Adipocyte (in vitro differentiated cells): ENCODE measurements around the gene TSPEAR.
"Not testable (repeated sequence)": the region's sequence is repeated elsewhere in the genome, so short reads cannot be mapped to it uniquely, and the experiment has no call there.

Source experiments
- DNase-seq: peaks from one replicate; pipeline ENCODE4 v3.0.0-alpha.2; 2015; ENCODE audit warnings: low read depth
- H3K27me3 ChIP-seq: replicated peaks from 2 replicates; pipeline ENCODE4 v1.7.0; 2013; ENCODE audit warnings: mild to moderate bottlenecking, low read length, moderate library complexity; ENCODE audit not compliant: control insufficient read depth, insufficient read depth
- H3K36me3 ChIP-seq: 2 replicates; pipeline ENCODE4 v1.7.0; 2013; ENCODE audit warnings: low read length, mild to moderate bottlenecking, moderate library complexity; ENCODE audit not compliant: control insufficient read depth, insufficient read depth, severe bottlenecking
- H3K4me1 ChIP-seq: 2 replicates; pipeline ENCODE4 v1.7.0; 2013; ENCODE audit warnings: mild to moderate bottlenecking, low read length, moderate library complexity; ENCODE audit not compliant: control insufficient read depth, insufficient read depth
- H3K4me3 ChIP-seq: 2 replicates; pipeline ENCODE4 v1.7.0; 2013; ENCODE audit warnings: mild to moderate bottlenecking, low read length, moderate library complexity
- H3K9ac ChIP-seq: 2 replicates; pipeline ENCODE4 v1.7.0; 2013; ENCODE audit warnings: mild to moderate bottlenecking, low read length, moderate library complexity
- H3K9me3 ChIP-seq: 2 replicates; pipeline ENCODE4 v1.7.0; 2013; ENCODE audit warnings: mild to moderate bottlenecking, low read length, moderate library complexity; ENCODE audit not compliant: control insufficient read depth

TSPEAR gene

DNA sequence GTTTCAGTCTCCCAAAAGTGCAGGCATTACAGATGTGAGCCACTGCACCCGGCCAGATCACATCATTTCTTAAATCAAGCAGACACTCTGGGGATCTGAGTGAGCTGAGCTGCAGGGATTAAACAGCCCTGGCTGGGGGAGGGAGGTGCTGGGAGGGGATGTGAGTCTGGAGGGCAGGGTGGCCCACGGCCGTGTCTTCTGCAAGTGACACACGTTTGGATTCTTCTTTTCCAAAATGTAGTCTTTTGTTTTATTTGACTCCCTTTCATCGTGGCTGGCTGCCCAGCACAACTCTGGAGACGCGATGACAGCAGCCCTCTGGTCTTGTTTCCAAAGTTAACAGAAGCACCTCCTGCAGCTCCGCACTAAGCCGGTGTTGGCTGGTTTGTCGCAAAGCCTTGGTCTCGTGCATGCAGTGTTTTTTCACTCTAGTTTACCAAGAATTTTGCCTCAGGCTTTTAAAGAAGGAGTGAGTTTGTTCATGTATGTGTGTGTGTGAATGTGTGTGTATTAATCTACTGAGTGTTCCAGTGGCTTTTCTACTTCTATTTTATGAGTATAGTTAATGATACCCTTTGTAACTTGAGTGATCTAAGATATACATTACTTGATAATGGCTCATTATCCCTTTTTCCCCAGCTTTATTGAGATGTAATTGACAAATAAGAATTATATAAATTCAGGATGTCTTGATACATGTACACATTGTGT, 128.1 kb downstream of the TSPEAR start:
- Histone ChIP-seq H3K9ac (no peak overlapping the region), H3K27me3 (no peaks in the 10 kb centered on the region), H3K36me3 (no peaks in the 10 kb centered on the region), H3K4me1 (no peaks in the 10 kb centered on the region), H3K4me3 (no peak overlapping the region), H3K9me3 (peaks cover 25% of the 10 kb centered on the region)
- DNase-seq = no peak

DNA sequence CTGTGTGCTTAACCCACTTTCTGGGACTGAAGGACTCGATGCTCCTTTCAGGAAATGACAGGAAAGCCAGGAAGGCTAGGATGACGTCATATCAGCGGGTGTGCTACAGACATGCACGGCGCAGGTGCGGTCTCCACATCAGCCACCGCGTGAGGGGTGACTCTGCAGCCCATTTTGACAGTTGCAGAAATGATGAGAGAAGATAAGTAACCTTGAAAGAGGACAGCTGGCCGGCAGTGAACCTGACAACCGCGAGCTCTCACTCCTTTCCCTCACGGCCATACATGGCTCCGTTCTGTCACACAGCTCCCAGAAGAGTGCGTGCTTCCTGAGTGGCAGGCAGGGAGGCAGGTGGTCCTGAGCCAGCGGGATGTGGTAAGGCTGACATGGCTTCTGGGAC, 129.3 kb downstream of the TSPEAR start:
- Histone ChIP-seq H3K4me3 (no peak overlapping the region), H3K9me3 (peaks cover 30% of the 10 kb centered on the region), H3K4me1 (no peaks in the 10 kb centered on the region), H3K9ac (no peak overlapping the region), H3K36me3 (no peaks in the 10 kb centered on the region), H3K27me3 (no peaks in the 10 kb centered on the region)
- no peak for DNase-seq

DNA sequence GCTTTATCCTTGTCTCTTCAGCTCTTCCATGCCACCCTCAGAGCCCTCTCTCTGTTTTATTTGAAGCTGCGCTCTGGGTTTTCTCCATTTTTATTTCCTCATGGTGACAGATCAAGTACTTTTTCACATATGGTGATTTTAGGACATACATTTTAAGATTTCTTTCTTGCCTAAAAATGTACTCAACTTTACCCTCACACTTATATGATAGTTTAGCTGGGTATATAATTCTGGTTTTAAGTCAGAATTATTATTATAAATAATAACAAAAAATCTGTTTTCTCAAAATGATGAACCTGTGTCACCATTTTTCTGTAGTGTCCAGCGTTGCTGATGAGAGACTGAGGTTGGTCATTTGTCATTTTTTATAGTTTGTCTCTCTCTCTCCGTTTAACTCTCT, 130.2 kb downstream of the TSPEAR start:
- H3K9me3 ChIP-seq = peaks cover 38% of the 10 kb centered on the region
- no peak overlapping the region for H3K4me3 ChIP-seq
- no peak overlapping the region for H3K9ac ChIP-seq
- no peaks in the 10 kb centered on the region for H3K36me3 ChIP-seq
- no peak for DNase-seq
- H3K4me1 ChIP-seq = no peaks in the 10 kb centered on the region
- H3K27me3 ChIP-seq = no peaks in the 10 kb centered on the region

DNA sequence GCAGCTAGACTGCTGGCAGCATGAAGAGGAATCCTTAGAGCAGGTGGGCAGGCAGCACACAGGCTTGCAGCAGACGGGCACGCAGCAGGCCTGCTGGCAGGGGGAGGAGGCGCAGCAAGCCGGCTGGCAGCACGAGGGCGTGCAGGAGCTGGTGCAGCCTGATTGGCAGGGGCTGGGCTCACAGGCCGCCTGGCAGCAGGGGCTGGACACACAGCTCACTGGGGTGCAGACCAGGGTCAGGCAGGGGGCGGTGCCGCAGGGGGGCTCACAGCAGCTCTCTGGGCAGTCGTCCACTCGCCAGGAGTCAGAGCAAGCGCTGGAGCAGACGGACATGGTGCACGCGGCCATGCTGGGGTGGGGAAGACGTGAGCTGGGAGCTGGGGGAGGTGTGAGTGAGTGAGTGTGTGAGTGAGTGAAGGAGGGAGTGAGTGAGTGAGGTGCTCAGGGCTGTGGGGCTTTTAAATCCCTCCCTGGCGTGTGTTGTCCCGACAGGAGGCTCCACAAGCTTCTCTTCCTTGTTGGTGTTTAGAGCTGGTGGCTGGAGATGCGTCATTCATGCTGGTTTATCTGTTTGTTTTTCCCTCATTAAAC, 131.0 kb downstream of the TSPEAR start, which contains the start of gene KRTAP10-5:
Gene KRTAP10-5 (minus strand): TSS at position 374 of the 591 bp plus-strand sequence. CDS start 26 bp downstream, at position 348.
- peaks cover 40% of the 10 kb centered on the region for H3K9me3 ChIP-seq
- not testable (repeated sequence) for H3K36me3 ChIP-seq, DNase-seq, H3K4me1 ChIP-seq, H3K9ac ChIP-seq, H3K4me3 ChIP-seq, H3K27me3 ChIP-seq

DNA sequence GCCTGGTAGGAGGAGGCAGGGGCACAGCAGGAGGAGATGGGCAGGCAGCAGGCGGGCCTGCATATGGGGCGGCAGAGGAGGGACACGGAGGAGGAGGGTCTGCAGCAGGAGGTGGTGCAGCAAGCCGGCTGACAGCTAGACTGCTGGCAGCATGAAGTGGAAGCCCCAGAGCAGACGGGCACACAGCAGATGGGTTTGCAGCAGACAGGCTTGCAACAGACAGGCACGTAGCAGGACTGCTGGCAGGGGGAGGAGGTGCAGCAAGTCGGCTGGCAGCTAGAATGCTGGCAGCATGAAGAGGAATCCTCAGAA, 131.6 kb downstream of the TSPEAR start:
- Histone ChIP-seq H3K36me3 (no peaks in the 10 kb centered on the region), H3K9ac (no peak overlapping the region), H3K9me3 (peaks cover 37% of the 10 kb centered on the region), H3K27me3 (no peaks in the 10 kb centered on the region), H3K4me1 (no peaks in the 10 kb centered on the region), H3K4me3 (no peak overlapping the region)
- DNase-seq = no peak

DNA sequence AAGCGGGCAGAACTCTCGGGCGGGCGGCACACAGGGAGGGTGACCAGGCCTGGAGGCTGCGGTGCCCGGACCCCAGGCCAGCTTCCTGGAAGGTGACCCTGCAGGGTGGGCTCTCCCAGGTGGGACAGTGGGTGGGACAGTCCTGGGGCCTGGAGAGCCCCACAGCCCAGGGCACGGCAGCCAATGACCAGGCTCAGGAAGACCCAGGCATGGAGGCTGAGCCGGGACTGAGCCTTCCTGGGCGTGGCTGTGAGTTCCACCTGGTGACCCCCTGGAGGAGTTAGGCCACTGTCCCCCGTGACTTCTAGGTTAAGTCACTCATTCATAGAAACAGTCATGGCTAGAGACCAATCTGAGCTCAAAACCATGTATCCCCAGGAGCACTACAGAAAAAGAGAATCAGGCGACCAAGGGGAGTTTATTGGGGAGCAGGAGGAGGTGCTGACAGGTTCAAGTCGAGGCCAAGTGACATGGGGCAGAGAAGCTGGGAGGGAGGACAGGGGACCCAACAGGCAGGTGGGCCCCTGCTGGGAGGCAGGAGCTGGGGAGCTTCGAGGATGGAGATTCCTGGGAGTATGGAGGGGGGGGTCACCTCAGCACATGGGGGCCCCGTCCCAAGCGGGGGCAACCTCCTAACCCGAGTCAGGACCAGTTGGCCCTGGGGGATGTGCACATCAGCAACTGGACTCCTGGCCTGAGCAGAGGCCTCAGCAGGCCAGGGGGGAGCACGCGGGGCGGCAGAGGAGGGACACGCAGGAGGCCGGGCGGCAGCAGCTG, 132.1 kb downstream of the TSPEAR start:
- H3K36me3 ChIP-seq = no peaks in the 10 kb centered on the region
- peaks cover 37% of the 10 kb centered on the region for H3K9me3 ChIP-seq
- no peak for DNase-seq
- H3K27me3 ChIP-seq = no peaks in the 10 kb centered on the region
- H3K4me1 ChIP-seq = no peaks in the 10 kb centered on the region
- no peak overlapping the region for H3K9ac ChIP-seq
- H3K4me3 ChIP-seq = no peak overlapping the region

DNA sequence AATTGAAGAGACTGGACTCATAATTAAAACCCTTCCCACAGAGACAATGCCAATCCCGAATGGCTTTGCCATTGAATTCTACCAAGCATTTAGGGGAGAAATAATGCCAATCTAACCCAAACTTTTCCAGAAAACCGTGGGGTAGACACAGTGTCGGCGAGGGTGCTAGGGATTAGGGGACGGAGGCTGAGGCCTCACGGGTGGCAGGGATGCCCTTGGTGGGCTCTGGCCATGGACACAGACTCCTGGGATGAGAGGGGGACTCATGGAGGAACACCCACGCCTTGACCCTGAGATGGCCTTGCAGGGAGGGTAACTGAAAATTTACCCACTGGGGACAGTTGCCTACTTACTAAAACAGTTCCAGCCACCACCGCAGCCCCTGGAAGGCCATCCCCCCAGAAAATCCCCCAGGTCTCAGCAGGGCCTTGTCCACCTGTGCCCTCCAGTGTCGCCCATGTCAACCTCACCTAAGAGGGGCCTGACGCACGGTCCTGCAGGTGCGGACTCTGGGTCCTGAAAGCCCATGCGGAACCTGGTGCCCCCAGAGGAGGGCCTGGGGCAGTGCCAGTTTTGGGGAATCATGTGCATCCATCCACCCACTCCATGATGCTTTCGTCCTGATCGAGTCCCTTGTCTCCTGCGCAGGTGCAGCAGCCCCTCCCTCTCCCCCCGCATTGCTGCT, 132.9 kb downstream of the TSPEAR start:
- no peaks in the 10 kb centered on the region for H3K27me3 ChIP-seq
- H3K36me3 ChIP-seq = no peaks in the 10 kb centered on the region
- H3K9me3 ChIP-seq = peaks cover 37% of the 10 kb centered on the region
- H3K4me1 ChIP-seq = no peaks in the 10 kb centered on the region
- no peak overlapping the region for H3K9ac ChIP-seq
- H3K4me3 ChIP-seq = no peak overlapping the region
- DNase-seq = no peak

DNA sequence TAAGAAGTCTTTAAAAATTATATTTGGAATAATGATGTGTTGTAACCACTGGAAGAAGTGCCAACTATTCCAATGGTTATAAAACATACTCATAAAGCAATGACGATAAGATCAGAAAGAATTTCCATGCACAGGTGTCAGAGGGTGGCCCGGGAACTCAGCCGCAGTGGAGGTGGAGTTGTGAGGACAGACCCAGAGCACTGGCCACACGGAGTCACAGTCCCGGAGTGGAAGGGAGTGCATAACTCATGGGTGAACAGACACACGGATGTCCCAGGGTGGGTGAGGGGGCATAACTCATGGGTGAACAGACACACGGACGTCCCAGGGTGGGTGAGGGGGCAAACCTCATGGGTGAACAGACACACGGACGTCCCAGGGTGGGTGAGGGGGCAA, 135.3 kb downstream of the TSPEAR start:
- H3K9me3 ChIP-seq = peaks cover 31% of the 10 kb centered on the region
- DNase-seq = no peak
- H3K9ac ChIP-seq = no peak overlapping the region
- no peaks in the 10 kb centered on the region for H3K27me3 ChIP-seq
- no peaks in the 10 kb centered on the region for H3K36me3 ChIP-seq
- H3K4me1 ChIP-seq = no peaks in the 10 kb centered on the region
- no peak overlapping the region for H3K4me3 ChIP-seq

DNA sequence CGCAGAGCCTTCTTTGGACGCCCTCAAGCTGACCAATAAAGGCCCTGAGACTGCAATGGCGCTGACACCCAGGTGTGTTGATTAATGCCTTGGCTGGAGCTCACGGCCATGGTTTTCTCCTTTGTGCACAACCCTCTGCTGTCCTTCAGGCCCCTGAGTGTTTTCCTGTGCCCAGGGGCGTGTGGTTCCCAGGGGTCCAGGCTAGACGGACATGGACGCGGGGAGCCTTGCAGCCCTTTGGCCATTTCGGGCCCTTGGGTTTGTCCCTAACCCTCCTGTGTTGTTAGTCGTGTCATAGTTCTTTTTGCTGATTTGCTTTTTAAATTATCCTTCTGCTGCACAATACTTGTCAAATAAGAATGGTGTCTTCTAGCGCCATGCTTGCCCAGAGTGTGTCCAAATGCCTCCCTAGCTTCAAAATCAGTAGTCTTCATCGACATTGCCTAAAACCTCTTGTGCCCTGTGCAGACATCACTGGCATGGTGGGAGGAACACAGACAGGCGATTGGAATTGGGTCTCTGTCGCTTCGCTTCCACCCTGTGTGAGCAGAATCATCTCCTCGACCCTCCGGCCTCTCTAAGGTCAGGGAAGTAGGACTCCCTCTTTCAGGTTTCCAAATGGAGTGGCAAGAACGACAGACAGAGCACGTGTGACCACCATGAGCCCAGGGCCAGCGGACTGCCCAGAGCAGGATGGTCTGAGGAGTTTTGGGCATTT, 135.9 kb downstream of the TSPEAR start:
- no peak overlapping the region for H3K4me3 ChIP-seq
- no peaks in the 10 kb centered on the region for H3K27me3 ChIP-seq
- peaks cover 27% of the 10 kb centered on the region for H3K9me3 ChIP-seq
- H3K4me1 ChIP-seq = no peaks in the 10 kb centered on the region
- no peak for DNase-seq
- H3K36me3 ChIP-seq = no peaks in the 10 kb centered on the region
- H3K9ac ChIP-seq = no peak overlapping the region

DNA sequence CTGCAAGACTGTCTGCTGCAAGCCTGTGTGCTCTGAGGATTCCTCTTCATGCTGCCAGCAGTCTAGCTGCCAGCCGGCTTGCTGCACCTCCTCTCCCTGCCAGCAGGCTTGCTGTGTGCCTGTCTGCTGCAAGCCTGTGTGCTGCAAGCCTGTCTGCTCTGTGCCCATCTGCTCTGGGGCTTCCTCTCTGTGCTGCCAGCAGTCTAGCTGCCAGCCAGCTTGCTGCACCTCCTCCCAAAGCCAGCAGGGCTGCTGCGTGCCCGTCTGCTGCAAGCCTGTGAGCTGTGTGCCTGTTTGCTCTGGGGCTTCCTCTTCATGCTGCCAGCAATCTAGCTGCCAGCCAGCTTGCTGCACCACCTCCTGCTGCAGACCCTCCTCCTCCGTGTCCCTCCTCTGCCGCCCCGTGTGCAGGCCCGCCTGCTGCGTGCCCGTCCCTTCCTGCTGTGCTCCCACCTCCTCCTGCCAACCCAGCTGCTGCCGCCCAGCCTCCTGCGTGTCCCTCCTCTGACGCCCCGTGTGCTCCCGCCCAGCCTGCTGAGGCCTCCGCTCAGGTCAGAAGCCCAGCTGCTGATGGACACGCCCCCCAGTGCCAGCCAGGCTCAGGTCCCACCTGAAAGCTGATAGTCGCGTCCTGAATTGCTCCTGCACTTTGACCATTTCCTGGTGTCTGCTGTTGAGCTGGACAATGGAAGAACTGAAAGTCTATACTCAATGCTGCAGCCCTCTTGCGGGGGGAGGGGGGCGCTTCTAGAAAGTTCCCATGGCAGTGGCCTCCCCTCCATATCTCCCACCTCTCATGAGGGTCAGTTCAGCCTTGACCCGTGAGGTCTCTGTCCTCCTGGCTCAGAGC, 136.7 kb downstream of the TSPEAR start:
- Histone ChIP-seq H3K4me3 (no peak overlapping the region), H3K9me3 (peaks cover 27% of the 10 kb centered on the region), H3K4me1 (no peaks in the 10 kb centered on the region), H3K27me3 (peaks cover 2% of the 10 kb centered on the region), H3K9ac (no peak overlapping the region), H3K36me3 (no peaks in the 10 kb centered on the region)
- no peak for DNase-seq
